Skin of body (tissue), 2 donors: ENCODE measurements around the gene OXTR. TPM values are rescaled to one million over a fixed set of nuclear protein-coding genes. Genes with fewer than 3 reads are reported as not detected.

Experiments used
- DNase-seq: peaks from one replicate; lab custom pipeline; 2025; lab: John Stamatoyannopoulos, UW
- total RNA-seq: library from RNA; depleted of rRNA; stranded (reverse); fragments of >200 nt; gene quantifications from one replicate; pipeline ENCODE4 v1.2.3, GENCODE V29; 2014

OXTR gene
- total RNA-seq, 1 donor from 2014 or later = 0.59 TPM

DNA sequence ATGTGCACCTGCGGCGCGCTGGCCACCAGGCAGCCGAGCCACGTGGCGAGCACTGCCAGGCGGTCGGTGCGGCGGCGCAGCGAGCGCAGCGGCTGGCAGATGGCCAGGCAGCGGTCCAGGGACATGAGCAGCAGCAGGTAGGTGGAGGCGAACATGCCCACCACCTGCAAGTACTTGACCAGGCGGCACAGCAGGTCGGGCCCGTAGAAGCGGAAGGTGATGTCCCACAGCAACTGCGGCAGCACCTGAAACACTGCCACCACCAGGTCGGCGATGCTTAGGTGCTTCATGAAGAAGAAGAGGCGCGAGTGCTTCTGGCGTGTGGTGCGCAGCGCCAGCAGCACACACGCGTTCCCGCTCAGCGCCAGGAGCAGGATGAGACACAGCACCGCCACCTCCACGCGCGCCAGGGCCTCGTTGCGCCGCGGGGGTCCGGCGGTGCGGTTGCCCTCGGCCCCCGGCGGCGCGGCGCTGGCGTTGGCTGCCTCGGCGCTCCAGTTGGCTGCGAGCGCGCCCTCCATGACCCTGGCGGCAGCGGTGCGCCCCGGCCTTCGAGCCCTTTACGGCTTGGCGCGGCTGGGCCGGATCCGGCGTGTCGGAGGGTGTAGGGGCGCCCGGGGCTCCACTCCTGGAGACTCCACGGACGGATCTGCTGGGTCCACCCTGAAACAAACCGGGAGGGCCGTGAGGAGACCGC is 1.6 kb downstream of the OXTR start:
- DNase-seq = no peak

DNA sequence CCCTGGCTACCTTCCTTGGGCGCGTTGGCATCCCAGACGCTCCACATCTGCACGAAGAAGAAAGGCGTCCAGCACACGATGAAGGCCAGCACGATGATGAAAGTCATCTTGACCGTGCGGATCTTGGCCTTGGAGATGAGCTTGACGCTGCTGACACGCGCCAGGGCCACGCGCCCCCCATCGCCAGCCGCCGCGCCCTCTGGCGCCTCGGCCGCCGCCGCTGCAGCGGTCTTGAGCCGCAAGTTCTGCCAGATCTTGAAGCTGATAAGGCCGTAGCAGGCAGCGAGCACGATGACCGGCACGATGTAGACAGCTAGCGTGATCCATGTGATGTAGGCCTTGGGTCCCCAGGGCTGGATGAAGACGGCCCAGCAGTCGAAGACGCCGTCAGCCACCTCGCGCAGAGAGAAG is 2.2 kb downstream of the OXTR start:
- DNase-seq = no peak

DNA sequence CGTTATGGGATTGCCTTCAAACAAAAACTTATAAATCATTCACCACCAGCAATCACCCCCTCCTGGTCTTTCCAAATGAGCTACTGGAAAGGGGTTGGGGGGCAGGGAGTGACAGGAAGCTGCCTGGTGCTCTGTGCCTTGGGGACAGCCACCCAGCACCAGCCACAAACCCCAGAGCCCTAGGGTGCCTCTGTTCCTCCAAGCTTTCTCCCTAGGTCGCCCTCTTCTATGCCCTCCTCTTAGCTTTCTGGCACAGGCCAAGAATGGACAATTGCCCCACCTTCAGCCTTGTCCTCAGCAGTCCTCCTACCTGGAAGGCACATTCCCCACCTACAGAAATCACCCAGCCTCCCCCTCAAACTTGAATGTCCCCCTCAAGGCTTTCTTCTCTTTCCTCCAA is 3.3 kb downstream of the OXTR start:
- DNase-seq = no peak

DNA sequence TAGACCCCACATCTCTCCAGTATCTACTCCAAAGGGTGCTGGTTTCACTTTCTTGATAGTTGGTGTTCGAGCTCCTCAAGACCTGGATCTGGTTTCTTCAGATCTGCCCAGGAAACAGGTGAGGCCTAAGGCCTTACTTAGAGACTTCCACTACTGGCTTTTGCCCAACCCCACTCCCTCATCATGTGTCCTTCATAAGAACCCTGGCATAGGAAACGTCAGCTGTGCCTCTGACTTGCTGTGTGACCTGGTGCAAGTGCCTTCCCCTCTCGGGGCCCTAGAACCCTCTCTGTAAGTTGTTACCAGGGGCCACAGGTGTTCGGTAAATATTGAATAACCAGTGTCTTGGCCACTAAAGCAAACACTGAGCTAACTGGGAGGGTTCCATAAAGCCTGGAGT is 3.9 kb downstream of the OXTR start:
- DNase-seq = no peak

DNA sequence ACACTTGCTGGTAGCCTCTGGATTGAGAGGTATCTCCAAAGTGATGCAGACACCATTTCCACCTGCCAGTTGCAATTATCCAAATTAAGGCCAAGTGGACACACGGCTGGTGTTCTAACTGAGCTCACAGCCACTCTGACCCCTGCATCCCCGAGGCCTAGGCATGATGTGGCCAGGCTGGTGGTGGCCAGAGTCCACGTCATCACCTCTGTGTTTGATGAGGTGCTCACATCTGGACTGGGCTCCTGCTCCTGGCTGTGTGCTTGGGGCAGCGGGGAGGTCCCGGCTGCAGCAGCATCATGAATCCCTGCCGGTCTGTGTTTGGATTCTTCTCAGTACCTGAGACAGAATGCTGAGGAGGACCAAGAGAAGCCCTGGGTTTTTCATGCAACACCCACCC is 4.9 kb downstream of the OXTR start:
- no peak for DNase-seq

DNA sequence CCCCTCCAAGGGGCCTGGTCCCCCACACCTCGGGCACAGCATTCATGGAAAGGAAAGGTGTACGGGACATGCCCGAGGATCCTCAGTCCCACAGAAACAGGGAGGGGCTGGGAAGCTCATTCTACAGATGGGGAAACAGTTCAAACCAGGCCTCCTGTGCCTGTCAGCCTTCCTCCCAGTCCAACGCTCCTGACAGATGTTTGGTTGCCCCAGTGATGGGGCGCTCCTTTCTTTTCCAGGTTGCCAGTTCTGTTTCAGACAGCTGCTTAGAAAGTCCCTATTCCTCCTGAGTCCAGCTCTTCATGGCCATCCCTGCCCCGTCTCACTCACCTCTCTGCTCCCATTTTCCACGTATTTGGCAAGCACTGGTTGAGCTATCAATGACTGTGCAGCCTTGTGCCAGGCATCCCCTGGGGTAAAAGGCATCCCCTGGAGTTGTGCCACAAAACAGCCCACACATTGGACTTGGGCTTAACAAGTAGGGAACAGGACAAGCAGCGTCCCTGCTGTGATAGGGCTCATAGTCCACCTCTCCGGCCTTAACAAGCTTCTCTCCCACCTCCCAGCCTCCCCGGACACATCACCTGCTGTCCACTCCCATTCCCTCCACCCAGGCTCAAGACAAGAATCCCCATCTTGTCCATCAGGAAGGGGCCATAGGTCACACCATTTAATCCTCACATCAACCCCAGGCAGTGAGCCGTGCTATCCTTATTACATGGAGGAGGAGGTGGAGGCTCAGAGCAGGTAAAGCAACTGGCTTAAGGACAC is 6.6 kb downstream of the OXTR start:
- DNase-seq = no peak

DNA sequence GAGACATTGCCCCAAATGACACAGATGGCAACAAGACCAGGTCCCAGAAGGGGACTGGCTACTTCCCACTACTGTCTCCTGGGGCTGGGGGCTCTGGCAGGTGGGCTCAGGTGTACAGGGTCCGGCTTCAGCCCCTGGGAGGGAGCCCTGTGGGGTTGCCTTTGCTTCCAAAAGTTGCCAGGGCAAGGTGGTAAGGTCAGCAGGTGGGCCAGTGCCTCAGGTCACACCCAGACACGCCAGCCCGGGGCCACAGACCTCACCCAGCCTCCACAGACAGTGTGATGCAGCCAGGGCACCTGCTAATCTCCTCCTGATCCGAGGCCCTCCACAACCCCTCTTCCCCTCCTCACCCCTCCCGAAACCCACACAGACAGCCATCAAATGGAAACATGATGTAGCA is 7.5 kb downstream of the OXTR start:
- no peak for DNase-seq

DNA sequence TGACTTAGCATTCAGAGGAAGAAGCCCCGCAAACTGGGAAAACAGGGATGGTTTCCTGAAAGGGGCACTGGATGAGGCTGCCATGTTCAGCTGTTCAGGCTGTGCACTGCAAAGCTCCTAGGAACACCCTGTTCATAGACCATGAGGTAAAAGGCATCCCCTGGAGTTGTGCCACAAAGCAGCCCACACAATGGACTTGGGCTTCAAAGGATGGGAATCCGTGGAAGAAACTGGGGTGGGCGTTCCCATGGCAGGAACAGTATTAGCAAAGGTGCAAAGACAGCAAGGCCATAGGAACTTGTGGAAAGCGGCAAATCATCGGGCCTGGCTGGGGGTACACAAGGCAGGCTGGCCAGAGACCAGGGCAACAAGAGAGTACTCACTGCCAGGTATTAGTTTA is 8.9 kb downstream of the OXTR start:
- no peak for DNase-seq

DNA sequence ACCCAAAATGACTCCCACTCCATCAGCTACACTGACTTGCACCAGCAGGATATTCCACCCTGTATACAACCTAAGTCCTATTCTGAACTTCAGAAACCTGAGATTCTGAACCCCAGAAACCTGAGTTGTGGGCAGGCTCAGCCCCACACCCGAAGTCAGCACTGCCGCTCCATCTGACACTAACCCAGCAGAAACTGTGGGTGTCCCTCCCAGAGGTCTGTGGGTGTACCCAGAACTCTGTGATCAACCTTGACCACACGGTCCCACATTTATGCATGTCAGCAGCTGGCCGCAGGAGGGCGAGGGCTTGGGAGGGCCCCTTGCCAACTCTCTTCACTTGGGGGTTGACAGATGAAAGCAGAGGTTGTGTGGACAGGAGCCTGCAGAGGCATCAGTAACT is 9.3 kb downstream of the OXTR start:
- DNase-seq = no peak

DNA sequence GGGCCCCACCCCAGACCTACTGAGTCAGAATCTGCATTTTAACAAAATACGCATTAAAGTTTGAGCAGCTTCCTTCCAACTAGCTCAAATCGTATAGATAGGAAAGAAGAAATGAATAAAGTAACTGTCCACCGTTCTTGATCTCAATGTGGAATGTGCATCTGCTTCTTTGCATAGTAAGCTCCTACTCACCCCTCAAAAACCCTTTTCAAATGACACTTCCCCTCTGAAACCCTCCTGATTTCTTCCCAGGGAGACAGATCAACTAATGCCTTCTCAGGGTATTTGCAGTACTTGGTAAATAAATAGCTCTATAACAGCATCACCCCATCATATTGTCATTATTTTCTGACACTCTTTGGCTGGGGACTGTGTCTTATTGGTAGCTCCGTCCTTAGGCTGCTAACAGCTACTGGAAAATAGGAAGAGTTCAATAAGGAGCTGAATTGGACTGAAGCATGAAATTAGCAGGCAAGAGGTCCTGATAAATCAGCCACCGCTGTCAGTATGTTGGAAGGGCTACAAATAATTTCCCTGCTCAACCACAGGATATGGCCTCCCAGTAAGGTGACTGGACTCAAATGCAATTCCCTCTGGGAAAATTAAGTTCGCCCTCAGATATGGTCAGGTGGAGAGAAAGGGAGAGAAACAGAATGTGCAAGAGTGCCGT is 10.2 kb downstream of the OXTR start:
- DNase-seq = no peak

DNA sequence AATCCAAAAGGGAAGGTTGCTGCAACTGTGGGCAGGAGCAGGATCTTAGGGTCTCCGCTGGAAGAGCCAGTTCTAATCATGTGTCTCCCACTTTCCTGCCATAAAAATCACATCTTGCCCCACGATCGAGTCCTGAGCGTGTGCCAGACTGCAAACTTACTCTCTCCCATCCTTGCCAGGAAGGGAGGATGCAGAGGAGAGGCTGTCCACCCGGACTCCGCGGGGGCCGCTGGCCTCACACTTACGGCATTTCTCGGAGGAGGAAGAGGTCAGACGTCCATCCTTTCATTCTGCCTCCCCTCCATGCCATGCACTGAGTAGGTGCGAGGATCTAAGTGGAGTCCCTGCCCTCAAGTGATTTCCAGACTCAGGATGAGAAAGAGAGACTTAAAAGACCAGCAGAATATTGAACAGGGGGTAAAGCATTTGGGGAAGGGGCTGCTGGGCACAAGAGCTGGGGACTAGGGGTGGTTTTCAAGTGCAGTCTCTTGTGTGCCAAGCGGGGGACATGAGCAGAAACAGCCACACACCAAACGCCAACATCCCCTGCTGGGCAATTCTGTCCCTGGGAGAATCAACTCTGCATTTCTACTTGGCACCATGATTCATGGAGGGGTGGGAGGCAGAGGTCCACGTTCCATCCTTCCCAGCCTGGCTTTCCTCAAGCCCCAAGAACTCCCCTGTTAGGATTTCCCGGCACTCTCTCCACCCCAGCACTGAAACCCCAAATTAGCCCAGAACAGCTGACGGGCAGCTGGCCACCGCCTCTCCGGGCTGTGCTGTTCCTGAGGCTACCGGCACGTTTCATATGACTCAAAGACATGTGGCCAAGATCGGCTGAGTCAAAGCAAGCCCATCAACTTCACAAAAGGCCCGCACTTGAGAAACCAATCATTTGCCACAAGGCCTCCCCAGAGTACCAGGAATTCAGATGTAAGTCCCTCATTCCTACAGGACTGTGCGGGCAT is 11.6 kb downstream of the OXTR start:
- no peak for DNase-seq

DNA sequence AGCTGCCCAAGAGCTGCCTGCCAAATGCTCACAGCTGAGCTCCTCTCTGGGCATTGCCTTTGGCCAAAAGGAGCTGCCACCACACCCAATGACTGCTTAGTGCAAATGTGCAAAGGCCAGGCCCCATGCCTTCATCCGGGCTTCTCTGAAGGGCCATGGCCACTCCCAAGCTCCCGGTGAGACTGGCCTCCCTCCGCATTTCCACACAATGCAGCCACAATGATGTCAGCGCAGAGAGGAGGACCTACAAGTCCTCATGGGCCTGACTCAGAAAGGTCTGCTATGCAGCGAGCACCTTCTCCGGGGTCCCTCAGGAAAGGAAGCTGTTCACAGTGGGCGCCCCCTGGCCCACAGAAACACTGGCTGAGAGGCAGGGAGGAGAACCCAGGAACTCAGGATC is 12.7 kb downstream of the OXTR start:
- no peak for DNase-seq

DNA sequence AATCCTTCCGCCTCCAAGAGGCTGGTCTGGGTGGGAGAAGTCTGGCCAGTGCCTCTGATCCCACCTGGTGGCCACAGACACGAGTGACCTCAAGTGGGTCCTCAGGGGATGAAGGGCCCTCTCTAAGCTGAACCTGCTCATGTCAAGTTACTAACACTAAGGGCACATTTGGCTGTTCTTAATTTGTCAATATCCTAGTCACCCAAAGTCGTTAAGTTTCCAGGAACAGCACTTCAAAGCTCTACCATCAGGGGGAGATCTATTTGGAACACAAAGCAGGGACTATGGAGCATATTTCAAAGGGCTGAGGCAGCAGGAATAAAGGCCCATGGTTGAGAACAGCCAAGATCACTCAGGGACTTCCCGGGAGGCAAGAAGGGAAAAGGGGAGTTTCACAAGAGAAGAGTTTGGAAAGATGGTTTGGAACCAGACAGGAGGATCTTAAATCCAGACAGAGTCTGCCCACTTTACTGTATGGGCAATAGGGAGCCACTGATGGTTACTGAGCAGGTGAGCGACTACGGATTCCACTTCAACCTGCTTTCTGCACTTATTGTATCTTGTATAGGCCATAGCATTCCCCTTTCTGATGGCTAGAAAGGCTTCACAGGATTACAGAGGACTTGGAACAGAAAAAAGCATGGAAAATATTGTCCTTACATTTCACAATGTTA is 13.7 kb downstream of the OXTR start:
- DNase-seq = no peak

DNA sequence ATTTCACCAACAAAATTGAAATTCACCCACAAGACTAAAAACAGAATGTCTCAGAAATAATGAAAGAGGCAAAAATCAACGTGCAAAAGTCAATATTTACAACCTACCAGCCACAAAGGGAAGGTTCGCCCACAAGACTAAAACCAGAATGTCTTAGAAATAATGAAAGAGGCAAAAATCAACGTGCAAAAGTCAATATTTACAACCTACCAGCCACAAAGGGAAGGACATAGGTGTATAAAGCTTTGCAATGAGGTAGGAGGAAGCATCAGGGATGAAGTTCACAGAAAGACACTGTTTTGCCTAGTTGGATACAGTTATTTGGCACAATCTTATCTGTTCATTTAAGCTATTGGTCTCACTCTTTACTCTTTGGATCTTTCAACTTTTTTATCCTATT is 14.3 kb downstream of the OXTR start:
- DNase-seq = no peak

DNA sequence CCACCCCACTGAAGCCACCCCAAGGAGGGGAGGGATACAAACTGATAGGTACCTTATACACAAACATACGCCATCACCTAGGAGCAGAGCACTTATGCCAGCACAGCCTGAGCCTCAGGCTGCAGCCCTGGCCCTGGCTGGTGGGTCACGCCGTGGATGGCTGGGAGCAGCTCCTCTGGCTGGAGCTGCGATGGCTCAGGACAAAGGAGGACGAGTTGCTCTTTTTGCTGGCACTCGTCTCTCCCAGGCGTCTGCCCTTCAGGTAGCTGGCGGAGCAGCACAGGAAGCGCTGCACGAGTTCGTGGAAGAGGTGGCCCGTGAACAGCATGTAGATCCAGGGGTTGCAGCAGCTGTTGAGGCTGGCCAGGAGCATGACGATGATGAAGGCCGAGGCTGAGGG is 16.6 kb downstream of the OXTR start:
- DNase-seq = no peak

DNA sequence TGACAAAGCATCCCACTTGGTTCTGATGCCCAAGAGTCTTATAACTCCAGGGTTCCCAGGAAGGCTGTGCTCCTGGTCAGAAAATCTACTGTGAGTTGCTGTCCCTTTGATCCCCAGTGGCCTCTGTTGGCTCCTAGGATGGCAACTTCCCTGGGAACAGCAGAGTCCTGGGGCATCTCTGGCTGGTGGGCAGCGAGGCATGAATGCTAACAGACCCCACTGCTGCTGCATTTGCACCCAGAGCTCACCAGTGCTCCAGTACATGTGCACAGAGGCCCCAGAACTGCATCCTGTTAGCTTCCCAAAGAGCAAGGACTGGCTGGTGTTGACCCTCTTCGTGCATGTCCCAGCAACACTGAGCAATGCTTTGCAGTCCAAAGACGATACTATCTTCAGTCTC is 20.1 kb downstream of the OXTR start:
- no peak for DNase-seq

DNA sequence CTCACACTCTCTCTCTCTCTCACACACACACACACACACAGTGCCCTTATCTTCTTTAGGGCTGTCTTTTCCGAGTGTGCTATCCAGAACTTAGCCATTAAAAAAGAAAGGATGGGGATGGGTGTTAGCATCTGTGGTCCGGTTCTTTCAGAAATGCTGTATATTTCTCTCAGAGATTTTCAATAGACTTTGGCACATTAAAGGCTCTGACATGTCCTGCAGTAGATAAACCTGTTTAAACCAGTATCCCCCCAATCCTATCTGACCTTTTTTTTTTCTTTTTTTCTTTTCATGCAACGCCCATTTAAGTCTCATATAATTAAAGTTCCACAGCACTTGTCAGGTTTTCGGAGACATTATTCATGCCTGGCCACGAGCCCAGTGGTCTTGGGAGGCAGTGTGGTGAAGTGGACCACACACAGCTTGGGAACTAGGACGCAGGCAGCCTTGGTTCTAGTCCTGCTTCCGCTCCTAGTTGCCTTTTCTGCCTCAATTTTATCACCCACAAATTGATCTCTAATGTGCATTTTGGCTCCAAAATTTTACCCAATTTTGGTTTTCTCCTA is 22.6 kb downstream of the OXTR start:
- DNase-seq = no peak

DNA sequence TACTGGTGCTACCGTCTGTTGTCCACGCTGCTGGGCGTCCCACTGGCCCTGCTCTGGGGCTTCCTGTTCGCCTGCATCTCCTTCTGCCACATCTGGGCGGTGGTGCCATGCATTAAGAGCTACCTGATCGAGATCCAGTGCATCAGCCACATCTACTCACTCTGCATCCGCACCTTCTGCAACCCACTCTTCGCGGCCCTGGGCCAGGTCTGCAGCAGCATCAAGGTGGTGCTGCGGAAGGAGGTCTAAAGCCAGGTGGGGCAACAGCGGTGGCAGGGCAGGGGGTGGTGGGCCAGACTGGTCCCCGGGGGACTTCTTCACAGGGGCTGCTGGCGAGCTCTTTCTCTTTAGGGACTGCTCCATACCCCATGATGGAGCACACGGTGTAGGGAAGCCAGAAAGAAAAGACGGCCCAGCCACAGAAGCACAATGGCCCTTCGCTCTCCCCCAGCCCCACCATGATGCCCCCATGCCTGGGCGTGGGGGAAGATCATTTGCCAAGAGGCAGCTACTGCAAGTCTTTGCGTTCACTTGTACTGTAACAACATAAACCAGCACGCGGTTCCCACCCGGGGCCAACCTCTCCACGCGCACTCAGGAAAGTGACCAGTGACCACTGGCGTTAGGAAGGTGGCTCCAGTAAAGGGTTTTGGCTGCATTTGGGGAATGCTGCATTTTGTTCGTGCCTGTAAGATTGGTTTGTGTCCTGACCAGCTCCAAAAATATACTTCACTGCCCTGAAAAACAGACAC is 23.6 kb downstream of the OXTR start:
- DNase-seq = no peak

DNA sequence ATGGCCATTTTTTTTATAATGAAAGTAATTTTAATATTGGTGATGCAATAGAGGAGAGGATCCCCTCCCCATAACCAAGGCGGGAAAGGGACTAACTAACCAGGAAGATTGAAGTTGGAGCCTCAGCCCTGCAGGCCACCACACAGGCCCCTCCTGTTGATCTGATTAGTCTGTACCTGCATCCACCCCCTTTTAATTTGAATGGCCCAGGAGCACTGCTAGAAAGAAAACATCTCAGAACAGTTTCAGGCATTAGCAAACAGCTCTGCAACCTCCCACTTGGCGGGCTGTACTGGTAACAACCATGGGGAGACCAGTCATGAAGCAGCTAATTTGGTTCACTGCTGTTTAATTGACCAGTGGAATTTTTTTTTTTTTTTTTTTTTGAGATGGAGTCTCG is 25.5 kb downstream of the OXTR start:
- DNase-seq = no peak
